ENCODE data around the gene IL1A.

Gene IL1A

GRCh38 chr2:112772911-112773475, 11.3 kb downstream of the IL1A start:
- Mint-ChIP-seq H3K36me3 (ENCODE audit: low read depth) (peaks cover 9% of the 10 kb centered on the region), H3K27me3 (ENCODE audit: low read depth) (peaks cover 26% of the 10 kb centered on the region), H3K4me3 (no peak overlapping the region), H3K9me3 (peaks cover 14% of the 10 kb centered on the region), H3K27ac (no peak overlapping the region), H3K4me1 (ENCODE audit: low read depth) (peaks cover 29% of the 10 kb centered on the region)
- no peak for DNase-seq (ENCODE audit: low spot score)

GRCh38 chr2:112772322-112772721, 12.0 kb downstream of the IL1A start:
- Mint-ChIP-seq H3K4me3 (no peak overlapping the region), H3K9me3 (peaks cover 14% of the 10 kb centered on the region), H3K27me3 (ENCODE audit: low read depth) (peaks cover 20% of the 10 kb centered on the region), H3K27ac (no peak overlapping the region), H3K4me1 (ENCODE audit: low read depth) (peaks cover 29% of the 10 kb centered on the region), H3K36me3 (ENCODE audit: low read depth) (peaks cover 15% of the 10 kb centered on the region)
- DNase-seq (ENCODE audit: low spot score): no peak

GRCh38 chr2:112768432-112768831, 15.9 kb downstream of the IL1A start:
- Mint-ChIP-seq H3K27ac (no peak overlapping the region), H3K4me1 (ENCODE audit: low read depth) (peaks cover 29% of the 10 kb centered on the region), H3K36me3 (ENCODE audit: low read depth) (peaks cover 18% of the 10 kb centered on the region), H3K9me3 (peaks cover 11% of the 10 kb centered on the region), H3K27me3 (ENCODE audit: low read depth) (peaks cover 16% of the 10 kb centered on the region), H3K4me3 (no peak overlapping the region)
- DNase-seq (ENCODE audit: low spot score): no peak

- Mint-ChIP-seq H3K4me1 (ENCODE audit: low read depth) (peaks cover 36% of the 10 kb centered on the region), H3K9me3 (peaks cover 11% of the 10 kb centered on the region), H3K4me3 (peak overlapping the region; percentile 25), H3K27ac (peak overlapping the region; percentile 29), H3K27me3 (ENCODE audit: low read depth) (peaks cover 12% of the 10 kb centered on the region), H3K36me3 (ENCODE audit: low read depth) (peaks cover 22% of the 10 kb centered on the region)
- no peak for DNase-seq (ENCODE audit: low spot score)
Measured at GRCh38 chr2:112767693-112768330, 16.5 kb downstream of the IL1A start.

- Mint-ChIP-seq H3K36me3 (ENCODE audit: low read depth) (peaks cover 38% of the 10 kb centered on the region), H3K27ac (peak overlapping the region; percentile 99), H3K27me3 (ENCODE audit: low read depth) (peaks cover 4% of the 10 kb centered on the region), H3K9me3 (peaks cover 11% of the 10 kb centered on the region), H3K4me3 (peak overlapping the region; percentile 85), H3K4me1 (ENCODE audit: low read depth) (peaks cover 50% of the 10 kb centered on the region)
- no peak for DNase-seq (ENCODE audit: low spot score)
Measured at GRCh38 chr2:112765251-112765650, 19.0 kb downstream of the IL1A start.

- DNase-seq (ENCODE audit: low spot score): peak; percentile 97
- H3K36me3 Mint-ChIP-seq (ENCODE audit: low read depth): peaks cover 40% of the 10 kb centered on the region
- peak within 1 kb of the TSS; percentile 99 for H3K27ac Mint-ChIP-seq
- peaks cover 51% of the 10 kb centered on the region for H3K4me1 Mint-ChIP-seq (ENCODE audit: low read depth)
- peak within 1 kb of the TSS; percentile 85 for H3K4me3 Mint-ChIP-seq
- peaks cover 11% of the 10 kb centered on the region for H3K9me3 Mint-ChIP-seq
- H3K27me3 Mint-ChIP-seq (ENCODE audit: low read depth): no peaks in the 10 kb centered on the region
Measured at GRCh38 chr2:112764071-112765044, 19.9 kb downstream of the IL1A start, which contains the start of gene CKAP2L. Gene CKAP2L (minus strand): TSS chr2:112764609. CDS start chr2:112764598, 11 bp downstream.

GRCh38 chr2:112762276-112762675, 22.0 kb downstream of the IL1A start:
- Mint-ChIP-seq H3K4me1 (ENCODE audit: low read depth) (peaks cover 48% of the 10 kb centered on the region), H3K27me3 (ENCODE audit: low read depth) (no peaks in the 10 kb centered on the region), H3K27ac (peak overlapping the region; percentile 39), H3K9me3 (peaks cover 3% of the 10 kb centered on the region), H3K36me3 (ENCODE audit: low read depth) (peaks cover 44% of the 10 kb centered on the region), H3K4me3 (peak overlapping the region; percentile 85)
- DNase-seq (ENCODE audit: low spot score): no peak

- no peak overlapping the region for H3K27ac Mint-ChIP-seq
- peaks cover 53% of the 10 kb centered on the region for H3K4me1 Mint-ChIP-seq (ENCODE audit: low read depth)
- no peaks in the 10 kb centered on the region for H3K9me3 Mint-ChIP-seq
- peaks cover 62% of the 10 kb centered on the region for H3K36me3 Mint-ChIP-seq (ENCODE audit: low read depth)
- H3K27me3 Mint-ChIP-seq (ENCODE audit: low read depth): no peaks in the 10 kb centered on the region
- no peak overlapping the region for H3K4me3 Mint-ChIP-seq
- no peak for DNase-seq (ENCODE audit: low spot score)
Measured at GRCh38 chr2:112760149-112760548, 24.1 kb downstream of the IL1A start.

- DNase-seq (ENCODE audit: low spot score): no peak
- no peak overlapping the region for H3K27ac Mint-ChIP-seq
- H3K27me3 Mint-ChIP-seq (ENCODE audit: low read depth): no peaks in the 10 kb centered on the region
- H3K4me1 Mint-ChIP-seq (ENCODE audit: low read depth): peaks cover 62% of the 10 kb centered on the region
- H3K4me3 Mint-ChIP-seq: no peak overlapping the region
- peaks cover 73% of the 10 kb centered on the region for H3K36me3 Mint-ChIP-seq (ENCODE audit: low read depth)
- H3K9me3 Mint-ChIP-seq: no peaks in the 10 kb centered on the region
Measured at GRCh38 chr2:112758711-112759110, 25.6 kb downstream of the IL1A start.

- no peak overlapping the region for H3K4me3 Mint-ChIP-seq
- DNase-seq (ENCODE audit: low spot score): no peak
- H3K4me1 Mint-ChIP-seq (ENCODE audit: low read depth): peaks cover 56% of the 10 kb centered on the region
- H3K9me3 Mint-ChIP-seq: no peaks in the 10 kb centered on the region
- peaks cover 70% of the 10 kb centered on the region for H3K36me3 Mint-ChIP-seq (ENCODE audit: low read depth)
- H3K27ac Mint-ChIP-seq: no peak overlapping the region
- H3K27me3 Mint-ChIP-seq (ENCODE audit: low read depth): no peaks in the 10 kb centered on the region
Measured at GRCh38 chr2:112757265-112757664, 27.0 kb downstream of the IL1A start.

GRCh38 chr2:112756207-112756606, 28.1 kb downstream of the IL1A start:
- Mint-ChIP-seq H3K9me3 (no peaks in the 10 kb centered on the region), H3K27me3 (ENCODE audit: low read depth) (no peaks in the 10 kb centered on the region), H3K27ac (peak overlapping the region; percentile 17), H3K4me3 (no peak overlapping the region), H3K36me3 (ENCODE audit: low read depth) (peaks cover 70% of the 10 kb centered on the region), H3K4me1 (ENCODE audit: low read depth) (peaks cover 50% of the 10 kb centered on the region)
- DNase-seq (ENCODE audit: low spot score): no peak

- H3K4me3 Mint-ChIP-seq: no peak overlapping the region
- no peak for DNase-seq (ENCODE audit: low spot score)
- peaks cover 53% of the 10 kb centered on the region for H3K4me1 Mint-ChIP-seq (ENCODE audit: low read depth)
- H3K36me3 Mint-ChIP-seq (ENCODE audit: low read depth): peaks cover 71% of the 10 kb centered on the region
- no peaks in the 10 kb centered on the region for H3K9me3 Mint-ChIP-seq
- no peaks in the 10 kb centered on the region for H3K27me3 Mint-ChIP-seq (ENCODE audit: low read depth)
- H3K27ac Mint-ChIP-seq: no peak overlapping the region
Measured at GRCh38 chr2:112755444-112755843, 28.8 kb downstream of the IL1A start.

- Mint-ChIP-seq H3K27me3 (ENCODE audit: low read depth) (no peaks in the 10 kb centered on the region), H3K36me3 (ENCODE audit: low read depth) (peaks cover 80% of the 10 kb centered on the region), H3K27ac (no peak overlapping the region), H3K9me3 (no peaks in the 10 kb centered on the region), H3K4me3 (no peak overlapping the region), H3K4me1 (ENCODE audit: low read depth) (peaks cover 62% of the 10 kb centered on the region)
- DNase-seq (ENCODE audit: low spot score): no peak
Measured at GRCh38 chr2:112754564-112754963, 29.7 kb downstream of the IL1A start.

GRCh38 chr2:112752667-112753066, 31.6 kb downstream of the IL1A start:
- no peak overlapping the region for H3K4me3 Mint-ChIP-seq
- H3K36me3 Mint-ChIP-seq (ENCODE audit: low read depth): peaks cover 77% of the 10 kb centered on the region

More at GRCh38 chr2:112752667-112753066, 31.6 kb downstream of the IL1A start:
- DNase-seq (ENCODE audit: low spot score): no peak
- no peaks in the 10 kb centered on the region for H3K9me3 Mint-ChIP-seq
- peaks cover 55% of the 10 kb centered on the region for H3K4me1 Mint-ChIP-seq (ENCODE audit: low read depth)
- no peak overlapping the region for H3K27ac Mint-ChIP-seq
- no peaks in the 10 kb centered on the region for H3K27me3 Mint-ChIP-seq (ENCODE audit: low read depth)
